Endothelial cell of umbilical vein (primary cell): ENCODE results near the gene GDI1.

ENCODE experiments used
- EZH2 ChIP-seq: IDR thresholded peaks from 2 replicates; pipeline ENCODE4 v1.6.1; 2012; ENCODE audit warnings: borderline replicate concordance, low read depth, mild to moderate bottlenecking, moderate library complexity, low read length, inconsistent platforms; ENCODE audit not compliant: severe bottlenecking
- FOS ChIP-seq: IDR thresholded peaks from 2 replicates; pipeline ENCODE4 v1.6.1; 2011; ENCODE audit warnings: mild to moderate bottlenecking, low read length, moderate library complexity, borderline replicate concordance; ENCODE audit not compliant: insufficient read depth
- POLR2A ChIP-seq: IDR thresholded peaks from 2 replicates; pipeline ENCODE4 v1.6.1; 2012; ENCODE audit warnings: low read depth, mild to moderate bottlenecking, control low read depth, low read length
- TF ChIP-seq, protein P1 (sequence below), 2 donors: IDR thresholded peaks; 1 replicate in 1 of 2; 2 replicates in 1 of 2; pipeline ENCODE4 v1.5.1; 2011; ENCODE audit warnings: low read length in 2 of 2, mild to moderate bottlenecking in 2 of 2, moderate library complexity in 2 of 2, control low read depth in 1 of 2, inconsistent platforms in 1 of 2, low read depth in 1 of 2; ENCODE audit not compliant: insufficient read depth in 1 of 2; ENCODE audit errors: extremely low read depth in 1 of 2

DNA sequence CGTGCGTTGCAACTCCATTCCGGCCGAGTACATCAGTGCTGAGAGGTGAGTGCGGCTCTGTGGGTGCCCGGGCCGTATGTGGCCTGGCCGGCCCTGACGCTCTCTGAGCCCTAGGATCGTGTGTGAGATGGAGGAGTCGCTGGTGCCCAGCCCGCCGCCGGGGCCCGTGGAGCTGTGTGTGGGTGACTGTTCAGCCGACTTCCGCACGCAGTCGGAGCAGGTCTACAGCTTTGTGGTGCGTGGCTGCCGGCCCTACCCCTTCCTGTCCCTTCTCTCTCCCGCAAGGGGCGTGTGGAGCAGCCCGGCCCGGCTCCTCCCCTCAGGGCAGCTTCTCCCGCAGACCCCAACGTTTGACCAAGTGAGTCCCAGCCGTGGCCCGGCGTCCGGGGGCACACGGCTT is 29.1 kb downstream of the GDI1 start:
- TF ChIP-seq EZH2 (no peak), POLR2A (no peak), FOS (no peak)
- TF ChIP-seq, protein P1, sequence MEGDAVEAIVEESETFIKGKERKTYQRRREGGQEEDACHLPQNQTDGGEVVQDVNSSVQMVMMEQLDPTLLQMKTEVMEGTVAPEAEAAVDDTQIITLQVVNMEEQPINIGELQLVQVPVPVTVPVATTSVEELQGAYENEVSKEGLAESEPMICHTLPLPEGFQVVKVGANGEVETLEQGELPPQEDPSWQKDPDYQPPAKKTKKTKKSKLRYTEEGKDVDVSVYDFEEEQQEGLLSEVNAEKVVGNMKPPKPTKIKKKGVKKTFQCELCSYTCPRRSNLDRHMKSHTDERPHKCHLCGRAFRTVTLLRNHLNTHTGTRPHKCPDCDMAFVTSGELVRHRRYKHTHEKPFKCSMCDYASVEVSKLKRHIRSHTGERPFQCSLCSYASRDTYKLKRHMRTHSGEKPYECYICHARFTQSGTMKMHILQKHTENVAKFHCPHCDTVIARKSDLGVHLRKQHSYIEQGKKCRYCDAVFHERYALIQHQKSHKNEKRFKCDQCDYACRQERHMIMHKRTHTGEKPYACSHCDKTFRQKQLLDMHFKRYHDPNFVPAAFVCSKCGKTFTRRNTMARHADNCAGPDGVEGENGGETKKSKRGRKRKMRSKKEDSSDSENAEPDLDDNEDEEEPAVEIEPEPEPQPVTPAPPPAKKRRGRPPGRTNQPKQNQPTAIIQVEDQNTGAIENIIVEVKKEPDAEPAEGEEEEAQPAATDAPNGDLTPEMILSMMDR (IDR thresholded peaks at IDR 0.05; ENCODE audit: extremely low read depth in 1 of 2, insufficient read depth in 1 of 2, low read depth in 1 of 2, low read length in 2 of 2): no peak
